ENCODE measurements around the gene CFAP92.
A peak's percentile ranks its signal among the peaks of the same experiment; 100 is the strongest.

The CFAP92 gene

GRCh38 chr3:128993461-128994172 is at the start of gene CFAP92:
TSS of gene CFAP92 (minus strand) at chr3:128994076. CDS start at chr3:128993304, 772 bp downstream.
- DNase-seq (ENCODE audit: low read depth, low spot score), result peak; percentile 85

- DNase-seq (ENCODE audit: low read depth, low spot score), result no peak
These were observed 46.9 kb upstream of the CFAP92 start for GRCh38 chr3:129040579-129041300.

GRCh38 chr3:129040039-129040336 is 46.1 kb upstream of the CFAP92 start:
- no peak for DNase-seq (ENCODE audit: low read depth, low spot score)

- DNase-seq (ENCODE audit: low read depth, low spot score), result peak; percentile 44
These were observed 45.6 kb upstream of the CFAP92 start for GRCh38 chr3:129039271-129040038.

GRCh38 chr3:129038121-129038855 is 44.4 kb upstream of the CFAP92 start:
- no peak for DNase-seq (ENCODE audit: low read depth, low spot score)

- DNase-seq (ENCODE audit: low read depth, low spot score), result no peak
These were observed 43.2 kb upstream of the CFAP92 start for GRCh38 chr3:129037093-129037419.

- DNase-seq (ENCODE audit: low read depth, low spot score), result no peak
These were observed 42.6 kb upstream of the CFAP92 start for GRCh38 chr3:129036222-129037092.

- DNase-seq (ENCODE audit: low read depth, low spot score), result no peak
These were observed 41.7 kb upstream of the CFAP92 start for GRCh38 chr3:129035360-129036221.

- no peak for DNase-seq (ENCODE audit: low read depth, low spot score)
These were observed 40.8 kb upstream of the CFAP92 start for GRCh38 chr3:129034642-129035041.

- DNase-seq (ENCODE audit: low read depth, low spot score), result no peak
These were observed 39.9 kb upstream of the CFAP92 start for GRCh38 chr3:129033633-129034321.

GRCh38 chr3:129033151-129033550 is 39.3 kb upstream of the CFAP92 start:
- DNase-seq (ENCODE audit: low read depth, low spot score), result no peak

GRCh38 chr3:129032716-129033115 is 38.8 kb upstream of the CFAP92 start:
- DNase-seq (ENCODE audit: low read depth, low spot score), result no peak

GRCh38 chr3:129031476-129032215 is 37.8 kb upstream of the CFAP92 start:
- no peak for DNase-seq (ENCODE audit: low read depth, low spot score)

GRCh38 chr3:129030611-129031010 is 36.7 kb upstream of the CFAP92 start:
- no peak for DNase-seq (ENCODE audit: low read depth, low spot score)

- DNase-seq (ENCODE audit: low read depth, low spot score), result no peak
These were observed 35.0 kb upstream of the CFAP92 start for GRCh38 chr3:129028866-129029265.

GRCh38 chr3:129027544-129027880 is 33.6 kb upstream of the CFAP92 start:
- DNase-seq (ENCODE audit: low read depth, low spot score), result no peak

GRCh38 chr3:129026728-129027543 is 33.1 kb upstream of the CFAP92 start:
- peak; percentile 89 for DNase-seq (ENCODE audit: low read depth, low spot score)
